Measurements from ENCODE around the gene VWA5B1. TPM values are rescaled to one million over a fixed set of nuclear protein-coding genes. Genes with fewer than 3 reads are reported as not detected.
"Not testable (repeated sequence)": the region's sequence is repeated elsewhere in the genome, so short reads cannot be mapped to it uniquely, and the experiment has no call there.

Gene VWA5B1
- total RNA-seq, 2 experiments from 2014 or later: not detected

- CTCF ChIA-PET: interaction anchor here (0.8 kb wide), 1 partner anchor 53 kb away, joined by 3 read pairs; no protein-coding TSS in a partner anchor
- Mint-ChIP-seq H3K9me3 (peaks cover 2% of the 10 kb centered on the region), H3K27me3 (peaks cover 7% of the 10 kb centered on the region), H3K27ac (no peak overlapping the region), H3K36me3 (ENCODE audit: low read depth) (no peaks in the 10 kb centered on the region), H3K4me1 (ENCODE audit: low read depth) (no peaks in the 10 kb centered on the region), H3K4me3 (no peak overlapping the region)
- intact Hi-C loops (cut with micrococcal nuclease): no loop called here
- TF ChIP-seq CTCF (IDR thresholded peaks at IDR 0.05): no peak
- ATAC-seq: no peak
- POLR2A ChIA-PET: interaction anchor here (0.6 kb wide), 1 partner anchor 161 kb away, joined by 3 read pairs; no protein-coding TSS in a partner anchor
- DNase-seq: no peak
Measured at GRCh38 chr1:20265250-20265649, 25.4 kb upstream of the VWA5B1 start.

DNA sequence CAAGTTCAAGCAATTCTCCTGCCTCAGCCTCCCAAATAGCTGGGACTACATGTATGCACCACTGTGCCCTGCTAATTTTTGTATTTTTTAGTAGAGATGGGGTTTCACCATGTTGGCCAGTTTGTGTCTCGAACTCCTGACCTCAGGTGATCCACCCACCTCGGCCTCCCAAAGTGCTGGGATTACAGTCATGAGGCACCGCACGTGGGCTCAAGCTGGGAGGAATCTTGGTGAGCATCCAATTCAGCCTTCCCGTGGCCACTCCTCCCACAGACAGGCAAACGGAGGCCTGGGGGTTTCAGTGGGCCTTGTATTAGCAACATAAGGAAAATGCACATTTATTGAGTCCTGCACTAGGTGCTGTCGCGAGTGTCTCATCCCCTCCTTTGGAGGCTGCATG, 24.5 kb upstream of the VWA5B1 start:
- Mint-ChIP-seq H3K4me1 (ENCODE audit: low read depth) (no peaks in the 10 kb centered on the region), H3K4me3 (no peak overlapping the region), H3K9me3 (peaks cover 9% of the 10 kb centered on the region), H3K27ac (no peak overlapping the region), H3K36me3 (ENCODE audit: low read depth) (no peaks in the 10 kb centered on the region), H3K27me3 (peaks cover 15% of the 10 kb centered on the region)
- no peak for TF ChIP-seq CTCF (IDR thresholded peaks at IDR 0.05)
- ChIA-PET POLR2A (interaction anchor here (0.6 to 1.1 kb wide), 2 partner anchors 15 to 160 kb away, joined by 3 to 4 read pairs; no protein-coding TSS in a partner anchor), CTCF (no interaction called here)
- ATAC-seq (no peak), DNase-seq (no peak)
- intact Hi-C loops (cut with micrococcal nuclease): no loop called here

DNA sequence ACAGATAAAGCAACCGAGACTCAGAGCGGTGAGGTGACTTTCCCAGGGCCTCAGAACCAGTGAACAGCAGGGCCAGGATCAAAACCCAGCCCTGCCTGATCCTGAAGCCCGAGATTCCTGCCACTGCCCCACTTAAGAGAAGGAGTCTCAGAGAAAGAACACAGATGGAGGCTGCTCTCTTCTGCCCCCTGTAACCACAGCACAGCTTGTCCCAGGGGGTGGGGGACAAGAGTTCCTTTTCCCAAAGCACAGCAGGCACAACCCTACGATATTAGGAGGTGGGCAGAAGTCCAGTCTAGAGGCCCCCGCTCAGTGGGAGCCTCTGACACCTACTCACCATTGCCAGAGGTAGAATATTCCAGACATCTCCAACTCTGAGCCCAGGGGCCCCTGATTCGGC, 24.0 kb upstream of the VWA5B1 start:
- Mint-ChIP-seq H3K4me1 (ENCODE audit: low read depth) (no peaks in the 10 kb centered on the region), H3K27ac (no peak overlapping the region), H3K4me3 (no peak overlapping the region), H3K27me3 (peaks cover 17% of the 10 kb centered on the region), H3K36me3 (ENCODE audit: low read depth) (no peaks in the 10 kb centered on the region), H3K9me3 (peaks cover 9% of the 10 kb centered on the region)
- TF ChIP-seq CTCF (IDR thresholded peaks at IDR 0.05): no peak
- ChIA-PET CTCF (no interaction called here), POLR2A (interaction anchor here (1.1 kb wide), 1 partner anchor 14 kb away, joined by 4 read pairs; no protein-coding TSS in a partner anchor)
- ATAC-seq (no peak), DNase-seq (no peak)
- intact Hi-C loops (cut with micrococcal nuclease): no loop called here

GRCh38 chr1:20271498-20272400, 18.9 kb upstream of the VWA5B1 start:
- no peak for TF ChIP-seq CTCF (IDR thresholded peaks at IDR 0.05)
- ATAC-seq (no peak), DNase-seq (no peak)
- Mint-ChIP-seq H3K27me3 (peaks cover 27% of the 10 kb centered on the region), H3K36me3 (ENCODE audit: low read depth) (no peaks in the 10 kb centered on the region), H3K9me3 (peaks cover 9% of the 10 kb centered on the region), H3K4me1 (ENCODE audit: low read depth) (no peaks in the 10 kb centered on the region), H3K27ac (no peak overlapping the region), H3K4me3 (no peak overlapping the region)
- ChIA-PET POLR2A (no interaction called here), CTCF (interaction anchor here (1.0 to 1.3 kb wide), 3 partner anchors 52 to 106 kb away, joined by 3 to 4 read pairs (median 3); no protein-coding TSS in a partner anchor)
- intact Hi-C loops (cut with micrococcal nuclease): no loop called here

DNA sequence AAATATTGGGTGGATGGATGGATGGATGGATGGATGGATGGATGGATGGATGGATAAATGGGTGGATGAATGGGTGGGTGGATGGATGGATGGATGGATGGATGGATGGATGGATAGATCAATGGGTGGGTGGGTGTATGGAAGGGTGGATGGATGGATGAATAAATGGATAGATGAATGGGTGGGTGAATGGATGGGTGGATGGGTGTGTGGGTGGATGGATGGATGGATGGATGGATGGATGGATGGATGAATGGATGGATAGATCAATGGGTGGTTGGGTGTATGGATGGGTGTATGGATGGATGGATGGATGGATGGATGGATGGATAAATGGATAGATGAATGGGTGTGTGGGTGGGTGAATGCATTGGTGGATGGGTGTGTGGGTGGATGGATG, 17.0 kb upstream of the VWA5B1 start:
- H3K4me1 Mint-ChIP-seq (ENCODE audit: low read depth); H3K4me3 Mint-ChIP-seq; intact Hi-C loops (cut with micrococcal nuclease); DNase-seq; POLR2A ChIA-PET; H3K27ac Mint-ChIP-seq; H3K36me3 Mint-ChIP-seq (ENCODE audit: low read depth); H3K9me3 Mint-ChIP-seq; ATAC-seq: not testable (repeated sequence)
- CTCF ChIA-PET: interaction anchor here (0.5 kb wide), 1 partner anchor 44 kb away, joined by 3 read pairs; no protein-coding TSS in a partner anchor
- peaks cover 31% of the 10 kb centered on the region for H3K27me3 Mint-ChIP-seq
